Measurements from ENCODE around the gene CLTB. TPM values are rescaled to one million over a fixed set of nuclear protein-coding genes. Genes with fewer than 3 reads are reported as not detected.

Gene CLTB
- total RNA-seq, 1 donor from 2014 or later, result 95.1 TPM

DNA sequence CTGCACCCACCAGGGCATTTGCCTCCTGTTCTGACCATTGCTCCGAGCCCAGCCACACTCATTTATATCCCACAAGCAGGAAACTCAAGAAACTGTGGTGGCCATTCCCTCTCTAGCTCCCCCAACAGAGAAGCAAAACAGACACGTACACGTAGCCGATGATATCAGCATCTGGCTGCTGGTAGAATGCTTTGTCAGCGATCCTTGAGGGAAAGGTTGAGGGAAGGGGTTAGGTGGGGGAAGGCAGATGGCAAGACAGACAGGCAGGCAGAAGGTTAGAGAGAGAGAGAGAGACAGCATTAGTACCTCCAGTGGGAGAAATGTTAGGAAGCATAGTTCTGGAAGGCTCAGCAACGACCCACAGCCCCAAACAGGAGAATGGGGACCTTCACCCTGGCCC, 20.0 kb downstream of the CLTB start:
- H3K4me1 Mint-ChIP-seq (ENCODE audit: unreplicated experiment), result peaks cover 10% of the 10 kb centered on the region
- DNase-seq (ENCODE audit: extremely low spot score, unreplicated experiment), result no peak
- no peak for TF ChIP-seq CTCF (IDR thresholded peaks at IDR 0.05)
- H3K27me3 Mint-ChIP-seq (ENCODE audit: unreplicated experiment), result no peaks in the 10 kb centered on the region
- no peak overlapping the region for H3K27ac Mint-ChIP-seq (ENCODE audit: unreplicated experiment)
- H3K4me3 Mint-ChIP-seq (ENCODE audit: unreplicated experiment), result no peak overlapping the region
- H3K9me3 Mint-ChIP-seq (ENCODE audit: unreplicated experiment), result no peaks in the 10 kb centered on the region
- peaks cover 15% of the 10 kb centered on the region for H3K36me3 Mint-ChIP-seq (ENCODE audit: unreplicated experiment)

- TF ChIP-seq CTCF (IDR thresholded peaks at IDR 0.05), result no peak
- peaks cover 15% of the 10 kb centered on the region for H3K36me3 Mint-ChIP-seq (ENCODE audit: unreplicated experiment)
- no peak overlapping the region for H3K27ac Mint-ChIP-seq (ENCODE audit: unreplicated experiment)
- H3K4me3 Mint-ChIP-seq (ENCODE audit: unreplicated experiment), result no peak overlapping the region
- peaks cover 1% of the 10 kb centered on the region for H3K4me1 Mint-ChIP-seq (ENCODE audit: unreplicated experiment)
- H3K27me3 Mint-ChIP-seq (ENCODE audit: unreplicated experiment), result no peaks in the 10 kb centered on the region
- H3K9me3 Mint-ChIP-seq (ENCODE audit: unreplicated experiment), result no peaks in the 10 kb centered on the region
- DNase-seq (ENCODE audit: extremely low spot score, unreplicated experiment), result no peak
Measured at GRCh38 chr5:176394881-176395675, 21.3 kb downstream of the CLTB start.

- H3K4me1 Mint-ChIP-seq (ENCODE audit: unreplicated experiment), result peaks cover 8% of the 10 kb centered on the region
- H3K4me3 Mint-ChIP-seq (ENCODE audit: unreplicated experiment), result no peak overlapping the region
- peaks cover 15% of the 10 kb centered on the region for H3K36me3 Mint-ChIP-seq (ENCODE audit: unreplicated experiment)
- no peak overlapping the region for H3K27ac Mint-ChIP-seq (ENCODE audit: unreplicated experiment)
- H3K9me3 Mint-ChIP-seq (ENCODE audit: unreplicated experiment), result no peaks in the 10 kb centered on the region
- H3K27me3 Mint-ChIP-seq (ENCODE audit: unreplicated experiment), result no peaks in the 10 kb centered on the region
- TF ChIP-seq CTCF (IDR thresholded peaks at IDR 0.05), result no peak
- no peak for DNase-seq (ENCODE audit: extremely low spot score, unreplicated experiment)
Measured at GRCh38 chr5:176394096-176394495, 22.2 kb downstream of the CLTB start.

GRCh38 chr5:176392526-176392925, 23.8 kb downstream of the CLTB start:
- no peak overlapping the region for H3K4me3 Mint-ChIP-seq (ENCODE audit: unreplicated experiment)
- no peak for DNase-seq (ENCODE audit: extremely low spot score, unreplicated experiment)
- H3K9me3 Mint-ChIP-seq (ENCODE audit: unreplicated experiment), result no peaks in the 10 kb centered on the region
- TF ChIP-seq CTCF (IDR thresholded peaks at IDR 0.05), result no peak
- peaks cover 11% of the 10 kb centered on the region for H3K36me3 Mint-ChIP-seq (ENCODE audit: unreplicated experiment)
- H3K4me1 Mint-ChIP-seq (ENCODE audit: unreplicated experiment), result peaks cover 13% of the 10 kb centered on the region
- H3K27me3 Mint-ChIP-seq (ENCODE audit: unreplicated experiment), result no peaks in the 10 kb centered on the region
- no peak overlapping the region for H3K27ac Mint-ChIP-seq (ENCODE audit: unreplicated experiment)

DNA sequence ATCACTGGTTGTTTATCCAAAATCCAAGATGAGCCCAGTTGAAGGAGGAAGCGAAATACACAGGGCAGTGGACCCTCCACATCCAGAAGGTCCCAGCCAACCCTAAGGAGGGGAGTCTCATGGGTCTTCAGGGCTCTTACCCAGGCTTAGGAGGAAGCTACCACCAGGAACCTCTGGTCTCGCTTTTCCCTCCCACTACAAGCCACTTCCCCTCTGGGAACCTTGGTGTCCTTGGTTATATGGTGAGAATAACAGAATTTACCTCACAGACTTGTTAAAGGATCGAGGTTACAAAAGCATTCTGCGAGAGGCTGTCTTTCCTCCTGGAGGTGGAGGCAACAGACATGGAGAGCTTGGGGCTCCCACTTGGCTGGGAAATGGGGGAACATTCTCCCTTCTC, 24.3 kb downstream of the CLTB start:
- no peak for TF ChIP-seq CTCF (IDR thresholded peaks at IDR 0.05)
- H3K27ac Mint-ChIP-seq (ENCODE audit: unreplicated experiment), result no peak overlapping the region
- no peaks in the 10 kb centered on the region for H3K27me3 Mint-ChIP-seq (ENCODE audit: unreplicated experiment)
- H3K4me1 Mint-ChIP-seq (ENCODE audit: unreplicated experiment), result peaks cover 18% of the 10 kb centered on the region
- H3K9me3 Mint-ChIP-seq (ENCODE audit: unreplicated experiment), result no peaks in the 10 kb centered on the region
- DNase-seq (ENCODE audit: extremely low spot score, unreplicated experiment), result no peak
- H3K36me3 Mint-ChIP-seq (ENCODE audit: unreplicated experiment), result peaks cover 11% of the 10 kb centered on the region
- H3K4me3 Mint-ChIP-seq (ENCODE audit: unreplicated experiment), result no peak overlapping the region

Data from osteocyte (in vitro differentiated cells).